OCI-LY7 (cell line): ENCODE measurements around the gene LHFPL6.

Experiments used
- CTCF ChIP-seq: fragments of 200-600 bp; sonication (generic); conservative IDR thresholded peaks from 2 replicates; pipeline ENCODE4 v1.5.1; 2014; ENCODE audit warnings: mild to moderate bottlenecking, antibody characterized with exemption, low read length, moderate library complexity, mixed read lengths
- EZH2phosphoT487 ChIP-seq: fragments of 200-600 bp; sonication (generic); IDR thresholded peaks from 2 replicates; pipeline ENCODE4 v1.6.1; 2018; ENCODE audit warnings: low read depth, borderline replicate concordance, mild to moderate bottlenecking, mixed run types, antibody characterized with exemption, low read length, moderate library complexity, mixed read lengths

- TF ChIP-seq CTCF (no peak), EZH2phosphoT487 (no peak)
Observed at GRCh38 chr13:39403106-39403505, 199.9 kb downstream of the LHFPL6 start.
